Measurements from ENCODE around the gene CYB5B. TPM values are rescaled to one million over a fixed set of nuclear protein-coding genes. Genes with fewer than 3 reads are reported as not detected.

CYB5B gene
- total RNA-seq, 1 donor from 2014 or later = 27.7 TPM

GRCh38 chr16:69496376-69496775 lies 72.0 kb downstream of the CYB5B start:
- Histone ChIP-seq H3K27ac (ENCODE audit: low read depth, low read length) (no peak overlapping the region), H3K9me3 (ENCODE audit: control insufficient read depth in 3 of 3, low read length in 3 of 3) (peaks cover 0 to 4% (median 0%) of the 10 kb centered on the region in 3 donors), H3K27me3 (ENCODE audit: control insufficient read depth in 3 of 3, insufficient read depth in 3 of 3, low read length in 3 of 3) (no peaks in the 10 kb centered on the region), H3K4me3 (ENCODE audit: low read length in 3 of 3) (no peak overlapping the region), H3K4me1 (ENCODE audit: control insufficient read depth in 3 of 3, insufficient read depth in 3 of 3, low read length in 3 of 3) (peaks cover 0 to 2% (median 0%) of the 10 kb centered on the region in 3 donors), H3K9ac (ENCODE audit: low read depth in 1 of 3, low read length in 3 of 3) (no peak overlapping the region), H3K36me3 (ENCODE audit: control insufficient read depth in 3 of 3, insufficient read depth in 3 of 3, low read length in 3 of 3) (no peaks in the 10 kb centered on the region)

GRCh38 chr16:69496896-69497295 lies 72.5 kb downstream of the CYB5B start:
- no peak overlapping the region for H3K9ac ChIP-seq (ENCODE audit: low read depth in 1 of 3, low read length in 3 of 3)
- no peaks in the 10 kb centered on the region for H3K27me3 ChIP-seq (ENCODE audit: control insufficient read depth in 3 of 3, insufficient read depth in 3 of 3, low read length in 3 of 3)
- no peak overlapping the region for H3K27ac ChIP-seq (ENCODE audit: low read depth, low read length)
- H3K9me3 ChIP-seq (ENCODE audit: control insufficient read depth in 3 of 3, low read length in 3 of 3) = peaks cover 0 to 4% (median 0%) of the 10 kb centered on the region in 3 donors
- no peak overlapping the region for H3K4me3 ChIP-seq (ENCODE audit: low read length in 3 of 3)
- H3K36me3 ChIP-seq (ENCODE audit: control insufficient read depth in 3 of 3, insufficient read depth in 3 of 3, low read length in 3 of 3) = no peaks in the 10 kb centered on the region
- H3K4me1 ChIP-seq (ENCODE audit: control insufficient read depth in 3 of 3, insufficient read depth in 3 of 3, low read length in 3 of 3) = peaks cover 2 to 3% (median 2%) of the 10 kb centered on the region in 3 donors

DNA sequence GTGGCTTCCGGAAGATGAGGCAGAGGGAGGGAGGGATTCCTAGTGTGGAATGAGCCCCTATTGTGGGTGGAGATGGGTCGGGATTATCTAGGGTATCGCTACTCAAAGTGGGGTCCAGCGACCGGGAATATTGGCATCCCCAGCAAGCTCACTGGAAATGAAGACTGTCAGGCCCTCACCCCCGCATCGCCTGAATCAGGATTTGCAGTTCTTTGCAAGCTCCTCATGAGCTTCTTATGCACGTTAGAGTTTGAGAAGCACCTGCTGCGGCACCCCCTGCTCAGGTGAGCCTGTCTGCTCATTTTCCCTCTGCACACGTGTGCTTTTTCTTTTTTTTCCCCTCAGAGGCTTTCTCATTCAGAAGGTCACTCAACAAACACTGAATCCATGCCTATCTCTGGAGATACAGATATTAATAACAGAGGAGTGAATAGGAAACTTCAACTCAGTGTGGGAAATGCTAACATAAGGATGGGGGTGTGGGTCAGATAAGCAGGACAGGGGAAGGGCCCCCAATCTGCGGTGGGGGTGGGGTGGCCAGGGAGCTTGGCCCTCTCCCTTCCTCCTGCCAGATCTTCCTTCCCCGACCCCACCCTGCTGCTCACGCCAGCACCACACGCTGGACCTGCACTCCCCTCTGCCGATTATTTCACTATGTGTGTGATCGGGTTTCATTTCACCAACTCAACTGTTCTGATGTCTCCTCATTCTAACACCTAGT lies 73.6 kb downstream of the CYB5B start:
- no peaks in the 10 kb centered on the region for H3K36me3 ChIP-seq (ENCODE audit: control insufficient read depth in 3 of 3, insufficient read depth in 3 of 3, low read length in 3 of 3)

GRCh38 chr16:69498926-69499325 lies 74.5 kb downstream of the CYB5B start:
- Histone ChIP-seq H3K9ac (ENCODE audit: low read depth in 1 of 3, low read length in 3 of 3) (no peak overlapping the region), H3K36me3 (ENCODE audit: control insufficient read depth in 3 of 3, insufficient read depth in 3 of 3, low read length in 3 of 3) (no peaks in the 10 kb centered on the region), H3K27me3 (ENCODE audit: control insufficient read depth in 3 of 3, insufficient read depth in 3 of 3, low read length in 3 of 3) (no peaks in the 10 kb centered on the region), H3K4me3 (ENCODE audit: low read length in 3 of 3) (no peak overlapping the region), H3K27ac (ENCODE audit: low read depth, low read length) (no peak overlapping the region), H3K4me1 (ENCODE audit: control insufficient read depth in 3 of 3, insufficient read depth in 3 of 3, low read length in 3 of 3) (peaks cover 2 to 9% (median 9%) of the 10 kb centered on the region in 3 donors), H3K9me3 (ENCODE audit: control insufficient read depth in 3 of 3, low read length in 3 of 3) (no peaks in the 10 kb centered on the region)

More for the DNA sequence above, 73.6 kb downstream of the CYB5B start:
- Histone ChIP-seq H3K9me3 (ENCODE audit: control insufficient read depth in 3 of 3, low read length in 3 of 3) (peaks cover 0 to 4% (median 0%) of the 10 kb centered on the region in 3 donors), H3K27ac (ENCODE audit: low read depth, low read length) (no peak overlapping the region), H3K4me1 (ENCODE audit: control insufficient read depth in 3 of 3, insufficient read depth in 3 of 3, low read length in 3 of 3) (peaks cover 2 to 9% (median 7%) of the 10 kb centered on the region in 3 donors), H3K9ac (ENCODE audit: low read depth in 1 of 3, low read length in 3 of 3) (no peak overlapping the region), H3K4me3 (ENCODE audit: low read length in 3 of 3) (no peak overlapping the region), H3K27me3 (ENCODE audit: control insufficient read depth in 3 of 3, insufficient read depth in 3 of 3, low read length in 3 of 3) (no peaks in the 10 kb centered on the region)

GRCh38 chr16:69499541-69500230 lies 75.3 kb downstream of the CYB5B start:
- Histone ChIP-seq H3K27ac (ENCODE audit: low read depth, low read length) (no peak overlapping the region), H3K4me1 (ENCODE audit: control insufficient read depth in 3 of 3, insufficient read depth in 3 of 3, low read length in 3 of 3) (peaks cover 2 to 9% (median 9%) of the 10 kb centered on the region in 3 donors), H3K4me3 (ENCODE audit: low read length in 3 of 3) (no peak overlapping the region)

DNA sequence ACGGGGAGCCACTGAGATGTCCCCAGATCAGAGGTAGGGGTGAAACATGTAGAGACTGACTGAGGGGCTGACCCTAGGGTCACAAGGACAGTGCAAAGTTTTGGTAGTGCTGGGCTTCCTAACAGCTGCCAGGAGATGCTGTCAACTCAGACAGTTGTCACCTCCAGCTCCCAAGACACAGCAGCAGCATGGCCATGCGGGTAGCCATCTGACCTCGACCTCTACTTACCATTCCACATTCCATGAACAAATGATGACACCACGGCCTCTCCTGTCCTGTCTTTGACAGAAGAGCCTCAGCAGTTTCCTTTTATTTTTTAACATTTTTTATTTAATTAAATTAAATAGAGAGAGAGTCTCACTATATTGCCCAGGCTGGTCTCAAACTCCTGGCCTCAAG lies 76.1 kb downstream of the CYB5B start:
- H3K4me3 ChIP-seq (ENCODE audit: low read length in 3 of 3) = no peak overlapping the region
- no peaks in the 10 kb centered on the region for H3K27me3 ChIP-seq (ENCODE audit: control insufficient read depth in 3 of 3, insufficient read depth in 3 of 3, low read length in 3 of 3)
- no peaks in the 10 kb centered on the region for H3K9me3 ChIP-seq (ENCODE audit: control insufficient read depth in 3 of 3, low read length in 3 of 3)
- H3K9ac ChIP-seq (ENCODE audit: low read depth in 1 of 3, low read length in 3 of 3) = no peak overlapping the region
- H3K4me1 ChIP-seq (ENCODE audit: control insufficient read depth in 3 of 3, insufficient read depth in 3 of 3, low read length in 3 of 3) = peaks cover 2 to 9% (median 9%) of the 10 kb centered on the region in 3 donors
- H3K27ac ChIP-seq (ENCODE audit: low read depth, low read length) = no peak overlapping the region
- no peaks in the 10 kb centered on the region for H3K36me3 ChIP-seq (ENCODE audit: control insufficient read depth in 3 of 3, insufficient read depth in 3 of 3, low read length in 3 of 3)

More at GRCh38 chr16:69499541-69500230, 75.3 kb downstream of the CYB5B start:
- no peaks in the 10 kb centered on the region for H3K9me3 ChIP-seq (ENCODE audit: control insufficient read depth in 3 of 3, low read length in 3 of 3)
- no peaks in the 10 kb centered on the region for H3K27me3 ChIP-seq (ENCODE audit: control insufficient read depth in 3 of 3, insufficient read depth in 3 of 3, low read length in 3 of 3)
- H3K36me3 ChIP-seq (ENCODE audit: control insufficient read depth in 3 of 3, insufficient read depth in 3 of 3, low read length in 3 of 3) = no peaks in the 10 kb centered on the region
- H3K9ac ChIP-seq (ENCODE audit: low read depth in 1 of 3, low read length in 3 of 3) = no peak overlapping the region

GRCh38 chr16:69501956-69502745 lies 77.7 kb downstream of the CYB5B start:
- Histone ChIP-seq H3K36me3 (ENCODE audit: control insufficient read depth in 3 of 3, insufficient read depth in 3 of 3, low read length in 3 of 3) (no peaks in the 10 kb centered on the region), H3K27ac (ENCODE audit: low read depth, low read length) (peak overlapping the region; percentile 64), H3K9me3 (ENCODE audit: control insufficient read depth in 3 of 3, low read length in 3 of 3) (no peaks in the 10 kb centered on the region), H3K4me3 (ENCODE audit: low read length in 3 of 3) (peak overlapping the region in 2 of 3 donors; percentile 3 to 7), H3K27me3 (ENCODE audit: control insufficient read depth in 3 of 3, insufficient read depth in 3 of 3, low read length in 3 of 3) (no peaks in the 10 kb centered on the region), H3K4me1 (ENCODE audit: control insufficient read depth in 3 of 3, insufficient read depth in 3 of 3, low read length in 3 of 3) (peaks cover 0 to 9% (median 9%) of the 10 kb centered on the region in 3 donors), H3K9ac (ENCODE audit: low read depth in 1 of 3, low read length in 3 of 3) (no peak overlapping the region)

DNA sequence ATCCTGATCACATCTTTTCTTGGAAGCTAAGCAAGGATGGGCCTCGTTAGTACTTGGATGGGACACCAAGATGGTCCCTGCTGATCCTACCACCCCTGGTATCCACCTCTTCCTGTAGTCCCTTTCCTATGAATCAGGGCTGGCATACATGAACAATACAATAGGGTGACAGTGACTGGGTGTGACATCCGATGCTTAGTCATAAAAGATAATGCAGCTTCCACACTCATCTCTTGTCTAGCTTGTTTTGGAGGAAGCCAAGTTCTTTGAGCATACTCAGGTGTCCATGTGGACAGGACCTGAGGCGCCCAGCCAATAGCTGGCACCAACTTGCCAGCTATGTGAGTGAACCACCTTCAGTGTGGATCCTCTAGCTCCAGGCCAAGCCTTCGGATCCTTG lies 78.8 kb downstream of the CYB5B start:
- Histone ChIP-seq H3K27ac (ENCODE audit: low read depth, low read length) (no peak overlapping the region), H3K4me3 (ENCODE audit: low read length in 3 of 3) (no peak overlapping the region), H3K27me3 (ENCODE audit: control insufficient read depth in 3 of 3, insufficient read depth in 3 of 3, low read length in 3 of 3) (peaks cover 0 to under 1% (median 0%) of the 10 kb centered on the region in 3 donors), H3K9me3 (ENCODE audit: control insufficient read depth in 3 of 3, low read length in 3 of 3) (no peaks in the 10 kb centered on the region), H3K9ac (ENCODE audit: low read depth in 1 of 3, low read length in 3 of 3) (no peak overlapping the region), H3K36me3 (ENCODE audit: control insufficient read depth in 3 of 3, insufficient read depth in 3 of 3, low read length in 3 of 3) (no peaks in the 10 kb centered on the region), H3K4me1 (ENCODE audit: control insufficient read depth in 3 of 3, insufficient read depth in 3 of 3, low read length in 3 of 3) (peaks cover 0 to 9% (median 9%) of the 10 kb centered on the region in 3 donors)

GRCh38 chr16:69508033-69508755 lies 83.8 kb downstream of the CYB5B start:
- no peak overlapping the region for H3K4me3 ChIP-seq (ENCODE audit: low read length in 3 of 3)
- no peak overlapping the region for H3K9ac ChIP-seq (ENCODE audit: low read depth in 1 of 3, low read length in 3 of 3)
- H3K27ac ChIP-seq (ENCODE audit: low read depth, low read length) = no peak overlapping the region
- no peaks in the 10 kb centered on the region for H3K9me3 ChIP-seq (ENCODE audit: control insufficient read depth in 3 of 3, low read length in 3 of 3)
- H3K27me3 ChIP-seq (ENCODE audit: control insufficient read depth in 3 of 3, insufficient read depth in 3 of 3, low read length in 3 of 3) = peaks cover 0 to 4% (median 0%) of the 10 kb centered on the region in 3 donors
- no peaks in the 10 kb centered on the region for H3K36me3 ChIP-seq (ENCODE audit: control insufficient read depth in 3 of 3, insufficient read depth in 3 of 3, low read length in 3 of 3)
- H3K4me1 ChIP-seq (ENCODE audit: control insufficient read depth in 3 of 3, insufficient read depth in 3 of 3, low read length in 3 of 3) = peaks cover 0 to 3% (median 0%) of the 10 kb centered on the region in 3 donors

All from skeletal muscle tissue (tissue), 4 donors.